HepG2 (cell line): ENCODE measurements around the gene IQCH. TPM values are rescaled to one million over a fixed set of nuclear protein-coding genes. Genes with fewer than 3 reads are reported as not detected.

Experiments used
- ATAC-seq: fragments of 200-7000 bp; cut with Tn5 transposase; 3 replicates; pipeline ENCODE4 v1.9.1; 2020; ENCODE audit warnings: mild to moderate bottlenecking, moderate library complexity
- BruUV-seq: library from RNA; stranded (reverse); fragments of 400-500 nt; replicated peaks from 2 replicates; lab custom pipeline; 2021; lab: Mats Ljungman, UMichigan
- CTCF ChIA-PET: fragments of 300-600 bp; formaldehyde crosslinking; extraction: SDS; loops from one replicate; lab custom pipeline; 2021; ENCODE audit warnings: low total read pairs, inconsistent platforms, low intra/inter-chr PET ratio; lab: Yijun Ruan, JAX
- POLR2A ChIA-PET: fragments of 350-600 bp; sonication (Branson Sonifier 250); formaldehyde crosslinking; loops from one replicate; lab custom pipeline; 2020; ENCODE audit warnings: antibody characterized with exemption, inconsistent platforms; lab: Yijun Ruan, JAX
- DNase-seq: peaks from one replicate; pipeline ENCODE4 v3.0.0-alpha.2; 2015; ENCODE audit warnings: low spot score
- FAIRE-seq: peaks from 3 replicates; lab custom pipeline; 2011; peaks lifted over from hg19 to GRCh38; lab: Jason Lieb, UNC
- H2AFZ ChIP-seq: one replicate; pipeline ENCODE4 v1.6.1; 2011; ENCODE audit warnings: low read length, inconsistent platforms
- H3K27ac ChIP-seq: fragments of 300-600 bp; 3 replicates; pipeline ENCODE4 v1.8.0; 2011; ENCODE audit warnings: mixed run types, mild to moderate bottlenecking, mixed read lengths, low read length, inconsistent platforms; ENCODE audit not compliant: insufficient read depth; ENCODE audit errors: extremely low read length
- H3K27me3 ChIP-seq, 2 experiments: fragments of 200-600 bp in 1 of 2; 2 replicates in 1 of 2; 3 replicates in 1 of 2; pipeline versions ENCODE4 v1.6.0 to v1.8.0; 2011; ENCODE audit warnings: low read length in 2 of 2, mild to moderate bottlenecking in 2 of 2, moderate library complexity in 2 of 2, inconsistent platforms in 1 of 2; ENCODE audit not compliant: insufficient read depth in 2 of 2, control insufficient read depth in 1 of 2
- H3K36me3 ChIP-seq, 2 experiments: fragments of 200-600 bp in 1 of 2; replicated peaks in 1 of 2; 2 replicates in 1 of 2; 3 replicates in 1 of 2; pipeline versions ENCODE4 v1.5.1 to v1.8.0; 2011; ENCODE audit warnings: low read length in 2 of 2, inconsistent platforms in 1 of 2; ENCODE audit not compliant: insufficient read depth in 2 of 2, control insufficient read depth in 1 of 2
- H3K4me1 ChIP-seq: 2 replicates; pipeline ENCODE4 v1.5.1; 2012; ENCODE audit warnings: low read length, inconsistent platforms; ENCODE audit not compliant: insufficient read depth
- H3K4me2 ChIP-seq: 2 replicates; pipeline ENCODE4 v1.6.0; 2011; ENCODE audit warnings: low read depth, low read length, inconsistent platforms
- H3K4me3 ChIP-seq, 3 experiments: fragments of 200-600 bp in 1 of 3; sonication (generic), shearing (Covaris generic) in 1 of 3; replicated peaks in 1 of 3; 2 replicates each; pipeline ENCODE4 v1.5.1; 2011 to 2016; ENCODE audit warnings: low read length in 3 of 3, inconsistent platforms in 2 of 3, low read depth in 2 of 3, mild to moderate bottlenecking in 2 of 3, control low read depth in 1 of 3, mixed read lengths in 1 of 3; ENCODE audit not compliant: insufficient read depth in 1 of 3
- H3K79me2 ChIP-seq: one replicate; pipeline ENCODE4 v1.6.1; 2011; ENCODE audit warnings: low read length, inconsistent platforms; ENCODE audit not compliant: insufficient read depth
- H3K9ac ChIP-seq: 2 replicates; pipeline ENCODE4 v1.6.0; 2011; ENCODE audit warnings: mild to moderate bottlenecking, low read depth, low read length, inconsistent platforms; ENCODE audit not compliant: insufficient read depth
- H3K9me3 ChIP-seq: 2 replicates; pipeline ENCODE4 v1.5.1; 2012; ENCODE audit warnings: mild to moderate bottlenecking, low read length
- H4K20me1 ChIP-seq: 2 replicates; pipeline ENCODE4 v1.6.0; 2011; ENCODE audit warnings: inconsistent platforms, mild to moderate bottlenecking, low read length, moderate library complexity; ENCODE audit not compliant: insufficient read depth
- ATF7-NPFF ChIP-seq: sonication (generic); formaldehyde crosslinking; IDR thresholded peaks from 2 replicates; pipeline ENCODE4 v1.8.1; 2023; ENCODE audit warnings: mild to moderate bottlenecking, low read depth, missing genetic modification reagents, moderate library complexity
- FOXA3 ChIP-seq: IDR thresholded peaks from 2 replicates; pipeline ENCODE4 v1.6.1; 2016; ENCODE audit warnings: missing genetic modification reagents, missing compliant biosample characterization
- KDM2A ChIP-seq: sonication (generic); formaldehyde crosslinking; IDR thresholded peaks from 2 replicates; pipeline ENCODE4 v1.4.0; 2020; ENCODE audit warnings: low read depth, missing genetic modification reagents, borderline replicate concordance
- KDM3A ChIP-seq: IDR thresholded peaks from 2 replicates; pipeline ENCODE4 v1.6.1; 2018; ENCODE audit warnings: low read depth, missing compliant biosample characterization
- RAD21 ChIP-seq: fragments of 450-650 bp; formaldehyde crosslinking; IDR thresholded peaks from 2 replicates; pipeline ENCODE4 v1.5.0; 2020; ENCODE audit warnings: mild to moderate bottlenecking
- RELA ChIP-seq: sonication (generic); formaldehyde crosslinking; IDR thresholded peaks from 2 replicates; pipeline ENCODE4 v1.4.0; 2020; ENCODE audit warnings: missing genetic modification reagents
- SMC3 ChIP-seq: IDR thresholded peaks from 2 replicates; pipeline ENCODE4 v1.6.1; 2011; ENCODE audit warnings: low read length, improper control_type of control experiment
- ZBTB46 ChIP-seq: sonication (generic); formaldehyde crosslinking; IDR thresholded peaks from 2 replicates; pipeline ENCODE4 v1.4.0; 2020; ENCODE audit warnings: mild to moderate bottlenecking, missing genetic modification reagents, borderline replicate concordance
- ZNF292 ChIP-seq: sonication (generic); formaldehyde crosslinking; IDR thresholded peaks from 2 replicates; pipeline ENCODE4 v1.8.1; 2022; ENCODE audit warnings: mild to moderate bottlenecking, low read depth, missing genetic modification reagents, borderline replicate concordance
- ZNF33B ChIP-seq: sonication (generic); formaldehyde crosslinking; IDR thresholded peaks from 2 replicates; pipeline ENCODE4 v1.5.1; 2020; ENCODE audit warnings: mild to moderate bottlenecking, missing genetic modification reagents
- ZNF432 ChIP-seq: sonication (generic); formaldehyde crosslinking; IDR thresholded peaks from 2 replicates; pipeline ENCODE4 v1.5.0; 2020; ENCODE audit warnings: missing genetic modification reagents, mild to moderate bottlenecking, borderline replicate concordance
- WGBS: methylation state at CpG from one replicate; pipeline ENCODE4 v1.1.6; 2017; ENCODE audit warnings: low lambda C conversion rate; 5-methylcytosine and 5-hydroxymethylcytosine counted together
- in situ Hi-C: cut with HindIII; loops from 2 replicates; pipeline ENCODE4 v1.10.0; 2017; ENCODE audit warnings: low pct_unique_long_range_greater_than_20kb; ENCODE audit not compliant: extremely low pct_ligation_motif_present
- intact Hi-C: fragments of 100-400 bp; cut with micrococcal nuclease; formaldehyde crosslinking; loops from one replicate; pipeline ENCODE4 v1.10.0; 2022; ENCODE audit not compliant: unreplicated experiment
- polyA plus RNA-seq, 8 experiments: library from polyadenylated mRNA; depleted of rRNA in 3 of 8; stranded (reverse) in 7 of 8; unstranded in 1 of 8; fragments of >200 nt; fragmentation: Illumina TruSeq in 4 of 8; extraction: Trizol in 4 of 8; gene quantifications; 2 replicates each; pipeline versions ENCODE4 v1.2.1 to v1.2.3, GENCODE V29; 2011 to 2016; ENCODE audit warnings: low read depth in 4 of 8, missing spikeins in 1 of 8, mixed read lengths in 1 of 8; ENCODE audit not compliant: insufficient read depth in 1 of 8
- total RNA-seq, 5 experiments: library from RNA; depleted of rRNA; stranded (reverse); fragments of >200 nt; fragmentation: Illumina TruSeq; extraction: Trizol; gene quantifications; 2 replicates each; pipeline ENCODE4 v1.2.3, GENCODE V29; 2016; ENCODE audit warnings: low read depth in 1 of 5
- TF ChIP-seq, protein P1 (sequence below): sonication (generic); formaldehyde crosslinking; IDR thresholded peaks from 2 replicates; pipeline ENCODE4 v1.4.0; 2020; ENCODE audit warnings: missing genetic modification reagents, borderline replicate concordance
- TF ChIP-seq, protein P2 (sequence below), 2 experiments: sonication (generic) in 1 of 2; formaldehyde crosslinking in 1 of 2; IDR thresholded peaks; 2 replicates each; pipeline versions ENCODE4 v1.4.0 to v1.6.1; 2018 to 2020; ENCODE audit warnings: missing genetic modification reagents in 2 of 2, borderline replicate concordance in 1 of 2, low read depth in 1 of 2, mild to moderate bottlenecking in 1 of 2, missing biosample characterization in 1 of 2
- TF ChIP-seq, protein P3 (sequence below): sonication (generic); formaldehyde crosslinking; IDR thresholded peaks from 2 replicates; pipeline ENCODE4 v1.4.0; 2020; ENCODE audit warnings: missing genetic modification reagents

The IQCH gene
- total and polyA plus RNA-seq, 2 of the 13 experiments (the other 11 are each of a cell fraction or from before 2014, with no cell fraction given), result 0.16 to 0.55 TPM

DNA sequence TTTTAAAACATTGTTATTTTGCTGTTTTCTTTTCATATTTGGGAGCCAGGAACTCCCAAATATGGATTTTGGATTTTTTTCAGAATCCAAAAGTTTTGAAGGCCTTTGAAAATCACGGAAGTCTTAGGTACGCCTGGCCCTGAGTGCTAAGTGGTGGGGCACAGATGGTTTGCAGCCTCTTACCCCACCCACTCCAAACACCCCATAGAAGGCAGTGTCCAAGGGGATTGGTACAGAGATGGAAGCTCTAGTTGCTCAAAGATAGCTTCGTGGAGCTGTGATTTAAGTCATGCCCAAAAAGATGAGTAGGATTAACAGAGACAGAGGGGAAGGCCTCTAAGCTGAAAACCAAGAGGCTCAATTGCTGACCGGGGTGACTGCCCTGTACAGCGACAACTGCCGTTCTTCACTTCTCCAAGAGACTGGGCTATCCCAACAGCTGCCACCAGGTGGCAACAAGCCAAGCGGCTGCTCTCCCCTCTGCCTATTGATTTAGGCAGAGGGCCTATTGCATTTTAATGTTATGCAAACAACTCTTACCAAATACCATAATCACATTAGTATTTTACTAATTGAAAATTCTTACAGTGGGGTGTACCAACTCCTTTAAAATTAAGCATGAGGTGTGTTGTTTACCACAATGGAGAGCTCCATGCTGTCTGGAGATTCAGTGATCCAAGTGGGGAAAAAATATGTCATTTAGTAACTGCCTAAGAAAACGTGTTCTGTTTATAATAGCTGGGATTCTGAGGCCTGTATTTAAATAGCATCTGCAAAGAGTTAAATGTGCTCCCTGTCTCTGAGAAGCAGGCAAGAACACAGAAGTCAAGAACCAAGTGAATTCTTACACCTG is 202.3 kb downstream of the IQCH start:
- no peaks in the 10 kb centered on the region for H4K20me1 ChIP-seq
- H2AFZ ChIP-seq, result no peak overlapping the region
- ChIA-PET CTCF (interaction anchor here (0.7 to 4.2 kb wide), 2 partner anchors 375 to 378 kb away, joined by 3 to 50 read pairs; no protein-coding TSS in a partner anchor), POLR2A (no interaction called here)
- peaks cover 0 to 2% of the 10 kb centered on the region in 2 experiments; a peak in 2 of 5 replicates for H3K36me3 ChIP-seq
- no peaks in the 10 kb centered on the region for H3K79me2 ChIP-seq
- peak; percentile 81 for FAIRE-seq
- H3K9me3 ChIP-seq, result no peaks in the 10 kb centered on the region
- H3K9ac ChIP-seq, result no peak overlapping the region
- 19% methylated on average over 5 of the region's 8 CpGs for WGBS
- H3K4me2 ChIP-seq, result no peak overlapping the region
- in situ Hi-C loops (loop anchor here (5.0 kb wide), 1 partner anchor 380 kb away; no protein-coding TSS in a partner anchor), intact Hi-C loops (loop anchor here (1.0 kb wide), 1 partner anchor 379 kb away; no protein-coding TSS in a partner anchor)
- H3K4me3 ChIP-seq, result no peak overlapping the region
- H3K27me3 ChIP-seq, result no peaks in the 10 kb centered on the region
- DNase-seq, result peak; percentile 49
- ATAC-seq, result peak; percentile 96
- H3K4me1 ChIP-seq, result peaks cover 7% of the 10 kb centered on the region
- no peak overlapping the region for H3K27ac ChIP-seq
- no TSS peak for BruUV-seq
- TF ChIP-seq ATF7-NPFF (CRISPR knock-in tag) (no peak), RAD21 (CRISPR knock-in tag) (peak; percentile 69; the same call in 1 of the 2 replicates), RELA (CRISPR knock-in tag) (no peak), ZNF292 (CRISPR knock-in tag) (no peak), ZBTB46 (CRISPR knock-in tag) (no peak), ZNF432 (CRISPR knock-in tag) (no peak), FOXA3 (peak; percentile 46; the same call in 1 of the 2 replicates), KDM2A (CRISPR knock-in tag) (peak; percentile 57; the same call in 1 of the 2 replicates), KDM3A (no peak), ZNF33B (no peak), SMC3 (peak; percentile 94)
- TF ChIP-seq, protein P1, sequence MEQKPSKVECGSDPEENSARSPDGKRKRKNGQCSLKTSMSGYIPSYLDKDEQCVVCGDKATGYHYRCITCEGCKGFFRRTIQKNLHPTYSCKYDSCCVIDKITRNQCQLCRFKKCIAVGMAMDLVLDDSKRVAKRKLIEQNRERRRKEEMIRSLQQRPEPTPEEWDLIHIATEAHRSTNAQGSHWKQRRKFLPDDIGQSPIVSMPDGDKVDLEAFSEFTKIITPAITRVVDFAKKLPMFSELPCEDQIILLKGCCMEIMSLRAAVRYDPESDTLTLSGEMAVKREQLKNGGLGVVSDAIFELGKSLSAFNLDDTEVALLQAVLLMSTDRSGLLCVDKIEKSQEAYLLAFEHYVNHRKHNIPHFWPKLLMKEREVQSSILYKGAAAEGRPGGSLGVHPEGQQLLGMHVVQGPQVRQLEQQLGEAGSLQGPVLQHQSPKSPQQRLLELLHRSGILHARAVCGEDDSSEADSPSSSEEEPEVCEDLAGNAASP (CRISPR knock-in tag), result no peak
- TF ChIP-seq, protein P2, sequence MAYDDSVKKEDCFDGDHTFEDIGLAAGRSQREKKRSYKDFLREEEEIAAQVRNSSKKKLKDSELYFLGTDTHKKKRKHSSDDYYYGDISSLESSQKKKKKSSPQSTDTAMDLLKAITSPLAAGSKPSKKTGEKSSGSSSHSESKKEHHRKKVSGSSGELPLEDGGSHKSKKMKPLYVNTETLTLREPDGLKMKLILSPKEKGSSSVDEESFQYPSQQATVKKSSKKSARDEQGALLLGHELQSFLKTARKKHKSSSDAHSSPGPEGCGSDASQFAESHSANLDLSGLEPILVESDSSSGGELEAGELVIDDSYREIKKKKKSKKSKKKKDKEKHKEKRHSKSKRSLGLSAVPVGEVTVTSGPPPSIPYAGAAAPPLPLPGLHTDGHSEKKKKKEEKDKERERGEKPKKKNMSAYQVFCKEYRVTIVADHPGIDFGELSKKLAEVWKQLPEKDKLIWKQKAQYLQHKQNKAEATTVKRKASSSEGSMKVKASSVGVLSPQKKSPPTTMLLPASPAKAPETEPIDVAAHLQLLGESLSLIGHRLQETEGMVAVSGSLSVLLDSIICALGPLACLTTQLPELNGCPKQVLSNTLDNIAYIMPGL (CRISPR knock-in tag; IDR thresholded peaks at IDR 0.05; ENCODE audit: borderline replicate concordance in 1 of 2, low read depth in 1 of 2), result peak in 1 of 2 experiments; percentile 42; a peak in 1 of 4 replicates
- TF ChIP-seq, protein P3, sequence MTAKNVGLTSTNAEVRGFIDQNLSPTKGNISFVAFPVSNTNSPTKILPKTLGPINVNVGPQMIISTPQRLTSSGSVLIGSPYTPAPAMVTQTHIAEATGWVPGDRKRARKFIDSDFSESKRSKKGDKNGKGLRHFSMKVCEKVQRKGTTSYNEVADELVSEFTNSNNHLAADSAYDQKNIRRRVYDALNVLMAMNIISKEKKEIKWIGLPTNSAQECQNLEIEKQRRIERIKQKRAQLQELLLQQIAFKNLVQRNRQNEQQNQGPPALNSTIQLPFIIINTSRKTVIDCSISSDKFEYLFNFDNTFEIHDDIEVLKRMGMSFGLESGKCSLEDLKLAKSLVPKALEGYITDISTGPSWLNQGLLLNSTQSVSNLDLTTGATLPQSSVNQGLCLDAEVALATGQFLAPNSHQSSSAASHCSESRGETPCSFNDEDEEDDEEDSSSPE (CRISPR knock-in tag), result no peak
